Posterior cingulate gyrus (tissue), 11 donors: ENCODE results near the gene LRRK1.

Experiments
- DNase-seq, 10 donors: peaks; one replicate each; pipeline versions ENCODE4 v3.0.0 to v3.0.0-alpha.2; 2020 to 2021; ENCODE audit warnings: mixed read lengths in 3 of 10
- intact Hi-C: fragments of 100-400 bp; cut with DNase I; formaldehyde crosslinking; loops from one replicate; pipeline ENCODE4 v1.15.1; 2023

Gene LRRK1

GRCh38 chr15:101100593-101101442 lies 181.7 kb downstream of the LRRK1 start:
- intact Hi-C loops: no loop called here
- DNase-seq: peak in 3 of 10 donors; percentile 64 to 72 (median 70)

- intact Hi-C loops: no loop called here
- peak in 1 of 10 donors; percentile 47 for DNase-seq
Observed at GRCh38 chr15:101101676-101102075, 182.5 kb downstream of the LRRK1 start.

GRCh38 chr15:101102746-101103145 lies 183.6 kb downstream of the LRRK1 start:
- peak in 2 of 10 donors; percentile 17 to 50 for DNase-seq
- intact Hi-C loops: no loop called here

GRCh38 chr15:101103598-101103997 lies 184.4 kb downstream of the LRRK1 start:
- no peak for DNase-seq
- intact Hi-C loops: no loop called here

GRCh38 chr15:101104141-101104540 lies 185.0 kb downstream of the LRRK1 start:
- intact Hi-C loops: no loop called here
- peak in 1 of 10 donors; percentile 43 for DNase-seq

- intact Hi-C loops: no loop called here
- peak in 2 of 10 donors; percentile 24 to 65 for DNase-seq
Observed at GRCh38 chr15:101105059-101105891, 186.1 kb downstream of the LRRK1 start.

- intact Hi-C loops: no loop called here
- peak in 3 of 10 donors; percentile 15 to 65 (median 64) for DNase-seq
Observed at GRCh38 chr15:101107101-101107500, 187.9 kb downstream of the LRRK1 start.

- intact Hi-C loops: no loop called here
Observed at GRCh38 chr15:101107625-101108460, 188.7 kb downstream of the LRRK1 start.

GRCh38 chr15:101108461-101108775 lies 189.3 kb downstream of the LRRK1 start:
- intact Hi-C loops: no loop called here
- DNase-seq: peak in 3 of 10 donors; percentile 48 to 64 (median 64)

More at GRCh38 chr15:101107625-101108460, 188.7 kb downstream of the LRRK1 start:
- DNase-seq: no peak

- peak in 2 of 10 donors; percentile 14 to 52 for DNase-seq
- intact Hi-C loops: no loop called here
Observed at GRCh38 chr15:101108791-101109190, 189.6 kb downstream of the LRRK1 start.

GRCh38 chr15:101110681-101111569 lies 191.8 kb downstream of the LRRK1 start:
- peak in 3 of 10 donors; percentile 60 to 75 (median 62) for DNase-seq
- intact Hi-C loops: no loop called here

GRCh38 chr15:101111570-101112262 lies 192.6 kb downstream of the LRRK1 start:
- intact Hi-C loops: no loop called here

GRCh38 chr15:101112336-101113113 lies 193.4 kb downstream of the LRRK1 start:
- peak in 3 of 10 donors; percentile 33 to 73 (median 62) for DNase-seq

More at GRCh38 chr15:101111570-101112262, 192.6 kb downstream of the LRRK1 start:
- DNase-seq: peak in 3 of 10 donors; percentile 43 to 69 (median 56)

GRCh38 chr15:101113114-101114005 lies 194.2 kb downstream of the LRRK1 start:
- intact Hi-C loops: no loop called here
- DNase-seq: peak in 3 of 10 donors; percentile 35 to 67 (median 60)

More at GRCh38 chr15:101112336-101113113, 193.4 kb downstream of the LRRK1 start:
- intact Hi-C loops: no loop called here

GRCh38 chr15:101114166-101114565 lies 195.0 kb downstream of the LRRK1 start:
- intact Hi-C loops: no loop called here
- DNase-seq: peak in 2 of 10 donors; percentile 31 to 55

- intact Hi-C loops: no loop called here
- peak in 3 of 10 donors; percentile 18 to 52 (median 45) for DNase-seq
Observed at GRCh38 chr15:101114610-101115009, 195.5 kb downstream of the LRRK1 start.

- intact Hi-C loops: no loop called here
- DNase-seq: peak in 3 of 10 donors; percentile 39 to 82 (median 62)
Observed at GRCh38 chr15:101115393-101115785, 196.2 kb downstream of the LRRK1 start.
